ENCODE results near the gene RBM17. TPM values are rescaled to one million over a fixed set of nuclear protein-coding genes. Genes with fewer than 3 reads are reported as not detected.
A peak's percentile ranks its signal among the peaks of the same experiment; 100 is the strongest.

Gene RBM17
- total and polyA plus RNA-seq, 10 of the 15 experiments (the other 5 are each of a cell fraction or from before 2014, with no cell fraction given) = 28.4 to 181 (median 83.9) TPM

- intact Hi-C loops (cut with micrococcal nuclease; ENCODE audit: unreplicated experiment) = no loop called here
- DNase-seq (ENCODE audit: low read depth, low spot score) (no peak), FAIRE-seq (no peak), ATAC-seq (no peak)
- H3K36me3 ChIP-seq (ENCODE audit: control insufficient read depth in 2 of 2, insufficient read depth in 2 of 2, low read length in 1 of 2) = no peaks in the 10 kb centered on the region
- no peak for TF ChIP-seq ETV6 (conservative IDR thresholded peaks at IDR 0.05 in 1 of 2, IDR thresholded peaks at IDR 0.05 in 1 of 2; ENCODE audit: borderline replicate concordance in 1 of 2, low read depth in 1 of 2)
- no peak for TF ChIP-seq MEF2A (IDR thresholded peaks at IDR 0.05; ENCODE audit: insufficient read depth, low read depth, low read length)
- 0 out of 2 replicates have a peak, but pooled peaks have one; percentile 21 for TF ChIP-seq TCF3 (IDR thresholded peaks at IDR 0.05; ENCODE audit: borderline replicate concordance, insufficient read depth, low read depth, low read length)
- no peak for TF ChIP-seq BCL11A (IDR thresholded peaks at IDR 0.05; ENCODE audit: low read depth, low read length)
- no peak overlapping the region for H3K27ac ChIP-seq (ENCODE audit: control insufficient read depth, insufficient read depth)
- 43% methylated on average over 11 of the region's 11 CpGs for WGBS (ENCODE audit: insufficient coverage, insufficient replicate concordance, low lambda C conversion rate, missing lambda C conversion rate)
- H3K9me3 ChIP-seq (replicated peaks; ENCODE audit: control insufficient read depth, insufficient read depth, low read length) = no peaks in the 10 kb centered on the region
- no peak overlapping the region for H2AFZ ChIP-seq (ENCODE audit: control insufficient read depth, low read depth, low read length)
- peaks cover 30% of the 10 kb centered on the region for H3K4me1 ChIP-seq (ENCODE audit: control insufficient read depth, insufficient read depth, low read length)
- H4K20me1 ChIP-seq (ENCODE audit: control insufficient read depth, insufficient read depth) = no peaks in the 10 kb centered on the region
- ChIA-PET RAD21 (ENCODE audit: unreplicated experiment) (interaction anchor here (0.9 to 3.0 kb wide), 5 partner anchors 11 to 173 kb away, joined by 3 to 10 read pairs (median 3); no protein-coding TSS in a partner anchor), CTCF (interaction anchor here (0.6 to 4.1 kb wide), 6 partner anchors 18 to 252 kb away, joined by 3 to 34 read pairs (median 3); no protein-coding TSS in a partner anchor), SMC1A (ENCODE audit: uncharacterized antibody, unreplicated experiment) (interaction anchor here (1.1 to 6.9 kb wide), 5 partner anchors 11 to 56 kb away, joined by 4 to 66 read pairs (median 9); no protein-coding TSS in a partner anchor), POLR2A (no interaction called here)
- H3K27me3 ChIP-seq (replicated peaks in 1 of 2; ENCODE audit: control insufficient read depth in 2 of 2, insufficient read depth in 2 of 2, low read length in 1 of 2) = no peaks in the 10 kb centered on the region; a peak in 1 of 4 replicates
- no peak overlapping the region for H3K4me3 ChIP-seq
- BruUV-seq (replicated peaks) = no TSS peak
- H3K79me2 ChIP-seq (ENCODE audit: control insufficient read depth, insufficient read depth, low read length) = no peaks in the 10 kb centered on the region
- no peak overlapping the region for H3K9ac ChIP-seq (ENCODE audit: control insufficient read depth, insufficient read depth, low read length)
- H3K4me2 ChIP-seq (ENCODE audit: control insufficient read depth, insufficient read depth) = no peak overlapping the region
- in situ Hi-C loops (cut with MboI) = no loop called here
Observed at GRCh38 chr10:6069081-6069931, 19.5 kb upstream of the RBM17 start.

- intact Hi-C loops (cut with micrococcal nuclease; ENCODE audit: unreplicated experiment) = no loop called here
- DNase-seq (ENCODE audit: low read depth, low spot score) (no peak), ATAC-seq (no peak), FAIRE-seq (no peak)
- no peak overlapping the region for H3K4me2 ChIP-seq (ENCODE audit: control insufficient read depth, insufficient read depth)
- no peaks in the 10 kb centered on the region for H3K36me3 ChIP-seq (ENCODE audit: control insufficient read depth in 2 of 2, insufficient read depth in 2 of 2, low read length in 1 of 2)
- ChIA-PET POLR2A (interaction anchor here (0.6 kb wide), 1 partner anchor 8 kb away, joined by 5 read pairs; the partner anchor contains the start of gene IL2RA), SMC1A (ENCODE audit: uncharacterized antibody, unreplicated experiment) (interaction anchor here (1.1 to 6.9 kb wide), 3 partner anchors 9 to 57 kb away, joined by 4 to 66 read pairs (median 18); partner anchors contain the start of gene IL2RA), CTCF (interaction anchor here (4.2 to 4.5 kb wide), 2 partner anchors 16 to 56 kb away, joined by 17 to 53 read pairs; no protein-coding TSS in a partner anchor), RAD21 (ENCODE audit: unreplicated experiment) (interaction anchor here (1.2 kb wide), 1 partner anchor 19 kb away, joined by 4 read pairs; no protein-coding TSS in a partner anchor)
- in situ Hi-C loops (cut with MboI) = no loop called here
- no peaks in the 10 kb centered on the region; a peak in 1 of 4 replicates for H3K27me3 ChIP-seq (replicated peaks in 1 of 2; ENCODE audit: control insufficient read depth in 2 of 2, insufficient read depth in 2 of 2, low read length in 1 of 2)
- peaks cover 30% of the 10 kb centered on the region for H3K4me1 ChIP-seq (ENCODE audit: control insufficient read depth, insufficient read depth, low read length)
- no peaks in the 10 kb centered on the region for H3K79me2 ChIP-seq (ENCODE audit: control insufficient read depth, insufficient read depth, low read length)
- no peak overlapping the region for H3K9ac ChIP-seq (ENCODE audit: control insufficient read depth, insufficient read depth, low read length)
- H3K27ac ChIP-seq (ENCODE audit: control insufficient read depth, insufficient read depth) = no peak overlapping the region
- no peak overlapping the region for H2AFZ ChIP-seq (ENCODE audit: control insufficient read depth, low read depth, low read length)
- TF ChIP-seq NFXL1 (IDR thresholded peaks at IDR 0.05; ENCODE audit: borderline replicate concordance) (no peak), RUNX3 (IDR thresholded peaks at IDR 0.05; ENCODE audit: low read length) (peak; percentile 44; the same call in 1 of the 2 replicates)
- BruUV-seq (replicated peaks) = no TSS peak
- H3K4me3 ChIP-seq = no peak overlapping the region
- H3K9me3 ChIP-seq (replicated peaks; ENCODE audit: control insufficient read depth, insufficient read depth, low read length) = no peaks in the 10 kb centered on the region
- WGBS (ENCODE audit: insufficient coverage, insufficient replicate concordance, low lambda C conversion rate, missing lambda C conversion rate) = 75% methylated on average over 5 of the region's 5 CpGs
- H4K20me1 ChIP-seq (ENCODE audit: control insufficient read depth, insufficient read depth) = no peaks in the 10 kb centered on the region
Observed at GRCh38 chr10:6070660-6071059, 18.2 kb upstream of the RBM17 start.
